AG04450 (cell line): Measurements from ENCODE around the gene UBE4B. TPM values are rescaled to one million over a fixed set of nuclear protein-coding genes. Genes with fewer than 3 reads are reported as not detected.

ENCODE experiments used
- CTCF ChIA-PET: fragments of 300-600, 350-600 bp; formaldehyde crosslinking; extraction: SDS; loops from one replicate; lab custom pipeline; 2022; ENCODE audit warnings: antibody characterized with exemption, inconsistent platforms; lab: Charles Lee
- POLR2A ChIA-PET: fragments of 350-600 bp; formaldehyde crosslinking; extraction: SDS; loops from one replicate; lab custom pipeline; 2021; ENCODE audit warnings: antibody characterized with exemption, inconsistent platforms; lab: Yijun Ruan, JAX
- DNase-seq: peaks from one replicate; pipeline ENCODE4 v3.0.0-alpha.2; 2011; ENCODE audit warnings: low read depth, low spot score
- H3K27ac ChIP-seq: one replicate; pipeline ENCODE4 v1.5.1; 2012; ENCODE audit warnings: low read depth, low read length, control low read depth
- H3K27me3 ChIP-seq: one replicate; pipeline ENCODE4 v1.6.0; 2012; ENCODE audit warnings: low read length; ENCODE audit not compliant: control insufficient read depth, insufficient read depth
- H3K4me3 ChIP-seq: 2 replicates; pipeline ENCODE4 v1.5.1; 2011; ENCODE audit warnings: mild to moderate bottlenecking, low read depth, low read length, control low read depth
- H3K9me3 ChIP-seq: 2 replicates; pipeline ENCODE4 v1.5.1; 2012; ENCODE audit warnings: low read length; ENCODE audit not compliant: control insufficient read depth, insufficient read depth
- polyA plus RNA-seq: library from polyadenylated mRNA; depleted of rRNA; stranded (reverse); fragments of >200 nt; gene quantifications from 2 replicates; pipeline ENCODE4 v1.2.3, GENCODE V29; 2011
- TF ChIP-seq, protein P1 (sequence below): IDR thresholded peaks from 2 replicates; pipeline ENCODE4 v1.5.1; 2011; ENCODE audit warnings: low read depth, low read length, control low read depth, inconsistent platforms

Gene UBE4B
- polyA plus RNA-seq, 1 experiment = 28.1 TPM

- no peak for DNase-seq
- H3K27ac ChIP-seq = no peak overlapping the region
- no peaks in the 10 kb centered on the region for H3K9me3 ChIP-seq
- TF ChIP-seq, protein P1, sequence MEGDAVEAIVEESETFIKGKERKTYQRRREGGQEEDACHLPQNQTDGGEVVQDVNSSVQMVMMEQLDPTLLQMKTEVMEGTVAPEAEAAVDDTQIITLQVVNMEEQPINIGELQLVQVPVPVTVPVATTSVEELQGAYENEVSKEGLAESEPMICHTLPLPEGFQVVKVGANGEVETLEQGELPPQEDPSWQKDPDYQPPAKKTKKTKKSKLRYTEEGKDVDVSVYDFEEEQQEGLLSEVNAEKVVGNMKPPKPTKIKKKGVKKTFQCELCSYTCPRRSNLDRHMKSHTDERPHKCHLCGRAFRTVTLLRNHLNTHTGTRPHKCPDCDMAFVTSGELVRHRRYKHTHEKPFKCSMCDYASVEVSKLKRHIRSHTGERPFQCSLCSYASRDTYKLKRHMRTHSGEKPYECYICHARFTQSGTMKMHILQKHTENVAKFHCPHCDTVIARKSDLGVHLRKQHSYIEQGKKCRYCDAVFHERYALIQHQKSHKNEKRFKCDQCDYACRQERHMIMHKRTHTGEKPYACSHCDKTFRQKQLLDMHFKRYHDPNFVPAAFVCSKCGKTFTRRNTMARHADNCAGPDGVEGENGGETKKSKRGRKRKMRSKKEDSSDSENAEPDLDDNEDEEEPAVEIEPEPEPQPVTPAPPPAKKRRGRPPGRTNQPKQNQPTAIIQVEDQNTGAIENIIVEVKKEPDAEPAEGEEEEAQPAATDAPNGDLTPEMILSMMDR = no peak
- POLR2A ChIA-PET = no interaction called here
- CTCF ChIA-PET = interaction anchor here (1.0 to 1.6 kb wide), 2 partner anchors 18 to 38 kb away, joined by 3 to 5 read pairs; no protein-coding TSS in a partner anchor
- H3K4me3 ChIP-seq = no peak overlapping the region
- H3K27me3 ChIP-seq = no peaks in the 10 kb centered on the region
These were observed 138.5 kb downstream of the UBE4B start for GRCh38 chr1:10171105-10171767.

DNA sequence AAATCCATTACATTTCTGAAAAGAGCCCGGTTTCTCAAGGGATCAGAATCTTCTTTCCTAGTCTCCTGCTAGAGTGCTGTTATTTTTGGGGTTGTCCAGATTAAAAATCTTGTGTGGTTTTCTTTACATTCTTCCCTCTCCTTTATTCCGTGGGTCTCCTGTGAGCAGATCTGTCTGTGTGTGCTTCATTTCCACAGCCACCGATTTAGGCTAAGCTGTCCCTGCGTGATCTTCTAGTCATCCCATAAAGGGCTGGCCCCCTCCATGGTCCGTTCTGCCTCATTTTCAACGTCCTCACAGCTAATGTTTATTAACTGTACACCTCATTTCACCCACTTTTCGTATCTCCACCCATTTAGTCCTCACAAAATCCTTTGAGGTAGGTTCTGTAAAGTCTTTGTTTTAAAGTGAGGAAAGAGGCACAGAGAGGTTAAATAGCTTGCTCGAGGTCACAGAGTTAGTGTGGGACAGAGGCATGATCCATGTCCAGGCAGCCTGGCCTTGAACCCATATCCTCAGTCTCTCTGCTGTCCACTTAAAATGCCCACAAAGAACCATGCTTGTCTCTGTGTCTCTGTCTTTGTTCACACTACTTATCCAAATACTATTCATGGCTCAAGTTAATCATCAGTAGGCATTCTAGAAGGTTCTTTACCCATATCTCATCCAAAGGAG lies 139.4 kb downstream of the UBE4B start:
- Histone ChIP-seq H3K4me3 (no peak overlapping the region), H3K9me3 (no peaks in the 10 kb centered on the region), H3K27ac (no peak overlapping the region), H3K27me3 (no peaks in the 10 kb centered on the region)
- CTCF ChIA-PET = no interaction called here
- POLR2A ChIA-PET = no interaction called here
- TF ChIP-seq, protein P1 = no peak
- no peak for DNase-seq

DNA sequence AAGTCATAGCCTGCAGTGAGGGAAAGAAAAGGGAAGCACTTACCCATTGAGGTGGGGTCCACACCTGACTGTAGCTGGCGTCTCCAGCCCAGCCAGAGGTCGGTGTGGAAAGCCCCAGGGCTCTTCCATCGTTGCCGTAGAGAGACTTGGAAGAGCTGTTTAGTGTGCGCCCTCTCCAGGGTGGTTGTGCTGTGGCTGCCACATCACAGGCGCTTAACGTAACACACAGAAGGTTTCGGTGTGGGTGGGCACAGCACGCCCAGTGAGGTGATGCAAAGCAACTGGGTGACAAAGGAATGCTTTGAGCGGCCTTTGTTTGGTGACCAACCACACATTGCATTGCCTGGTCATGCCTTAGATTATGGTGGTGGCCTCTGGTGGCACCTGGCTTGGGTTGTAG lies 140.8 kb downstream of the UBE4B start:
- ChIA-PET CTCF (no interaction called here), POLR2A (no interaction called here)
- no peak for DNase-seq
- Histone ChIP-seq H3K4me3 (no peak overlapping the region), H3K9me3 (no peaks in the 10 kb centered on the region), H3K27ac (no peak overlapping the region), H3K27me3 (no peaks in the 10 kb centered on the region)
- TF ChIP-seq, protein P1 = no peak

DNA sequence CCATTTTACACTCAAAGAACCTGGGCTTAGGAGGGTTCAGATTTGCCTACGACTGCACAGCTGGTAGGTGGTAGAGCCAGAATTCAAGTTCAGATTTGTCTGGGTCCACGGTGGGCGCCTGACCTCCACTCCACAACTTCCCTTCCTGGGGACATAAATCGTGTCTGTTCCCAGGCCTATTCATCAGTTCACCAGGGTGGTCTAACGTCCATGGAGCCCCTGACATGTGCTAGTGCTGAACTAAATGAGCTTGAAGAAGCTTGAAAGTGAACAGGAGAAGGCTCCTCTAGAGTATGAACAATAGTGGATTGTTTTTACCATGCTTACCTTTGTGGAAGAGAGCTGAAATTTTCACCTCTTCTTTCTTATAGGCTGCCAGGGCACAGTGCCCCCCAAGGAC lies 145.1 kb downstream of the UBE4B start:
- TF ChIP-seq, protein P1 = no peak
- no peak overlapping the region for H3K4me3 ChIP-seq
- ChIA-PET POLR2A (no interaction called here), CTCF (no interaction called here)
- no peak for DNase-seq
- no peaks in the 10 kb centered on the region for H3K9me3 ChIP-seq
- H3K27me3 ChIP-seq = no peaks in the 10 kb centered on the region
- H3K27ac ChIP-seq = no peak overlapping the region
